Muscle of back (tissue), 11 donors: ENCODE measurements around the gene CHST15. TPM values are rescaled to one million over a fixed set of nuclear protein-coding genes. Genes with fewer than 3 reads are reported as not detected.

ENCODE experiments used
- DNase-seq, 3 donors: peaks; one replicate each; pipeline versions ENCODE4 v3.0.0 to v3.0.0-alpha.2; 2013
- polyA plus RNA-seq, 10 donors: library from polyadenylated mRNA; unstranded; fragments of 120-200 nt; gene quantifications; one replicate each; pipeline ENCODE4 v1.2.1, GENCODE V29; 2013; ENCODE audit not compliant: insufficient read length in 10 of 10

The CHST15 gene
- polyA plus RNA-seq, 10 donors = 13.5 to 24.0 (median 18.5) TPM

DNA sequence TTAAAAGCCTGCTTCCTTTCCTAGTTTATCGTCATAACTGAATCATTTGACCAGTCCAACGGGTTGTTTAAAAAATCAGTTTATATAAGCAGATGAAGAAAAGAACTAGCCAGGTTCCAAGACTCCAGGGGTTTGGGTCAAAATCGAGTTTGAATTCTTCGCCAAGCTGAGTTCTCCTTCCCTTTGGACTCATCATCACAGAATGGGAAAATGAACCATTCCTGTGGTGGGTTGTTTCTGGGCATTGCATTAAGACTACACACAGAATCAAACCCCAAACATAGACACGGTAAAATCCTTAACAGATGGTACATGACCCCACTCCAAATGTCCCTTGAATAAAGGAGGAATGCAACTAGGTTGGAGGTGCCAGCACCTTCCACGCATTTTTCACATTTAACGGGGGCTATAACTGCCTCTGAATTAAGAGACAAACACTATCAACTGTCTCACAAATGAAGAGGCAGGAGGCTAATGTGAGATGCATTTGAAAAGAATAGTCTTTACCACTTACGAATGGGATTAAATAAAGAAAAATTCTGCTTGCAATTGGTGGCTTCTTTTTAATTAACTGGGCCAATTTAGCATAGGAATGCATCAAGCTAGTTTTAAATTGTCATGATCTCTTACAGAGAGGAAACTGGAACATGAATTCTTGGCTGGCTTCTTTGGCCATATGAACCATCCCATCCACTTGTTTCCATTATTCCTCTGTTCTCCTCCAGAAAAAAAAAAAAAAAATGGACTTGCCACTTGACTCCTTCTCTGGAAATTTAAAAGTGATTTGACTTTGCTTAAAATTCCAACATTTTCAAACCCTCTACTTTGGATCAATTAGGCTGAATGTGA, 61.1 kb downstream of the CHST15 start:
- peak; percentile 23 to 71 (median 61) for DNase-seq

DNA sequence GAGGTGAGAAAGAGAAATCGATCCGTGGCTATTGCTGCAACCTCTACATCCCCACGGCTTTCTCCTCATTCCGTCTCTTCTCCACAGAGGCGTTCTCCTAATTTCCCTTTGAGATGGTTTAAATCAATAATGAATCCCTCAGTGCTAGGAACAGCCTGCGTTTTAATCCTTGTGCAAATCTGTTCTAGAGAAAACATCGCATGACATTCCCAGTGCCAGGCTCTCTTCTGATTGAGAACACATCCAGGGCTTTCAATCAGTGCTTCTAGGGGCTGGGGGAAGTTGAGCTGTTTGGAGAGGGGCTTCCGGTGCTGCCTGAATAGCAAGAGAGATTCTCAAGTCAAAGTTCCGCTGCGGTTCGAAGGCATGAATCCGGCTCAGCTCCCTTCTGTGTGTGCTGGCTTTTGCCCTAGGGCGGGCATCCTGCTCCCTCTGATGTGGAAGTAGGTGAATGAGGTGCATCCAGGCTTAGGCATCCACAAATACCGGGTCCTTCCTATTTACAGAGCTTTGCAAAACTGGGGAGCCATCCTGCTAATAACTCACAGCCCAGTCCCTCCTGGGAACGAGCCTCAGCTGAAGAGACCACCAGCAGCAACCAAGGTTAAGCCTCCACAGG, 62.8 kb downstream of the CHST15 start:
- DNase-seq = no peak

DNA sequence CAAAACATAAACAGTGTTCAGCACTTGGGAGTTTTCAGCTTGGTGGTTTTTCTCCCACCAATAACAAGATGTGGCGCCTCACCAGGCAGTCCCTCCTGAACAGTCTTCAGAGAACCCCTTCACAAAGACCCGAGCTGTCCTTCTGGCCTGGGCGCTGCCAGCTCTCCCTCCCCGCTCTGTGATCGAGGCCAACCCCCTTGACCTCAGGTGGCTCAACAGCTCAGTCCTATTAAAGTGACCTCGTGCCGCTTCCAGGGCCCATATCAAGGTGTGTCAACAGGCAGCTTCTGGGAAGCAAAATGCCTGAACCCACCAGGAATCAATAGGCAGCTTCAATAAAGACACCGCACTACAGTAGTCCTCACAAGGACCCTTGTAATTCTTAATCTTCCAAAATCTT, 63.3 kb downstream of the CHST15 start:
- no peak for DNase-seq

DNA sequence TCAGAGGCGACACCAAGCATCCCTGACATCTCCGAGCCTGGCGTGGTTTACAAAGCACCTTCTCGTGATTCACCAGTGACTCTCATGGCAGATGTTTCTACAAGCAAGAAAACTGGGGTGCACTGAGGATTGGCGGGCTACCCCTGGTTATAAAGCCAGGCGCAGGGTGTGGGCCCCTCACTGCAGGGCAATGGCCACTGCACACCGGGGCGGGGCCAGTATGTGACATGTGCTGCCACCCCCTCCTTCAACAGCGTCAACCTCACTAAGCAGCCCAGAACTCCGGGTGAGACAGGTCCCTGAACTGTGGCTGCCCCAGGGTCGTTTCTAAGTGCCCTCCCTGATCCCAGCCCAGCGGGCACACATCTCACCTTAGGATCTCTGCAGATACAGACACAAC, 63.8 kb downstream of the CHST15 start:
- no peak for DNase-seq

DNA sequence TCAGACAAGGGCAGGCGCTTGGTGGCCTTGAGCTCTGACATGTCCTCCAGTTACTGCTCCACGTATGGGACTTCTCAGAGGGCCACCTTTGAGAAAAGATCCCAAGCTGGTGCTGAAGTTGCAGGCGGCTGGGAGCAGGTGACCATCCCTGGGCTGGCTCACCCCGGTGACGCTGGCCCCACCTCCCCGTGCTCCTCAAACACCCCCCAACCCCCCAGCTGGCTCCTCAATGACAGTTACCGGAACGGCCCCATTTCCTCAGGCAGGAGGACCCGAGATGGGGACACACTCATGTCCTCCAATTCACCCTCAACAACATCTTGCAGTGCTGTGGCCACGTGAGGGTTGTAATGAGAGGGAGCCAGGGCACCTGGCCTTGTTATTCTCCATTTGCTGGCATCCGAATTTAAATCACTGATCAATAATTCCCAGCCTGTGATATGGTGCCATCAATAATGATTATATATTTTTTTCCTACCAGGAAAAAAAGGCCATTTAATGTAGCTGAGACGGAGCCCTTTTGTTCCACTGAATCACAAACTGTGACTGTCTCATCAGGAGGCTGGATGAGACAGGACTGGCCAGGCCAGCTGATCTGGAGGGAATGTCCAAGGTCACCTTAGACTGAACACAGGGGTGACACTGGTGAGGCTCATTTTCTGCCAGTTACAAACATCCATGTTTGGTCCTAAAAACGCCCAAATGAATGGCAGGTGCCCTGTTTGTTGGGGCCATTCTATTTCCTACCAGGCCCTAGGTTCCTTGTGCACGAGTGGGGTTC, 64.5 kb downstream of the CHST15 start:
- DNase-seq = no peak

DNA sequence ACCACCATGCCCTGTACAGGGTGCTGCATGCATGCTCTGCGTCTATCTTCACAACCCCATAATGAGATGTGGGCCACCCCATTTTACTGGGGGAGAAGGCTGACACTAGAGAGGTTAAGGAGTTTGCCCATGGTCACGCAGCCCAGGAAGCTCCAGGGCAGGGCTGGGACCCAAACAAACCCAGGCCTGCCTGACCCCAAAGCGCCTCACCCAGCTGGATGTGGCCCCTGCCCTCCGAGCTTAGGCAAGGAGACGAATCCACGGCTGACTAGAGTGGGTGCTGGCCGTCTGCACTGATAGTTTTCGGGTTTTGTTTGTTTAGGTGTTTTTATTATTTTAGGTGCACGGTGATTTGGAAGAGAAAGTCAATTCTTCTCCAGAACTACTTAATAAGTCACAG, 65.7 kb downstream of the CHST15 start:
- no peak for DNase-seq

DNA sequence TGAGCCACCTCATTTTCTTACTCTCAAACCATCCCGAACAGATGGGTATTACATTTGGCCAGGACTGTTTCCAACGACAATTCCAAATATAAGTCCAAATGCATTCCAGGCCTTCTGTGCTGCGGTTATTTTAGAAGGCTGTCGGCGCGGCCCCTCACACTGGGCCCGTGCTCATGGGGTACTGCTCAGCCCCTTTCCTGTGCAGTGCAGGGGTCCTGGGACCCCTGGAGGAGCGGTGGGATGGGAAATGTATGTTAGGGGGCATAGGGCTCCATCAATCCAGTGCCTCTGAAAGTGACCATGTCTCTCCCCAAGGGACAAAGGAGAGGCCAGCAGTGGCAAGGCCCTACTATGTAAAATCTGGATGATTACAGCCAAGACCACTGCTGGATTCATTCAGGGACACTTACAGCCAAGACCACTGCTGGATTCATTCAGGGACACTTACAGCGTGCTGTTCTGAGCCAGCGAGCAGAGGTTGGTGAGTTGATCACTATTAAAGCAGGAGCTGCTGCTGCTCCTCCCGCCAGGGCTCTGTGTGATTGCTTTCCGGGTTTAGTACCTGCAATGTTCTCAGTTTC, 66.3 kb downstream of the CHST15 start:
- peak in 2 of 3 donors; percentile 70 to 80 for DNase-seq

DNA sequence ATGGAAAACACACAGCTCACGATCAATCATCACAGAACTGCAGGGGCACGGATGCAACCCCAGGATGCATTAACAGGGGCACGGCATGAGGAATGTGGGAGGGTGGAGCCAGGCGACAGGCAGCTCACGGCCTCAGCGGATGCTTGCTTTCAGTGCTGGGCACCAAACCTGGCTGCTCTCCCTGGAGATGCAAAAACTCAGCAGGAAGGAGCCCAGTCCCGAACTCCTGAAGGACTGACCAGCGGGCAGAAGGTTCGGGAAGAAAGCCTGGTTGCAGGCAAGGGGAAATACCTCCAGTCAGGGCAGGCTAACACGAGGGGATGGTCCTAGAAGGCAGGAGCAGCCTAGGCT, 66.8 kb downstream of the CHST15 start:
- no peak for DNase-seq

DNA sequence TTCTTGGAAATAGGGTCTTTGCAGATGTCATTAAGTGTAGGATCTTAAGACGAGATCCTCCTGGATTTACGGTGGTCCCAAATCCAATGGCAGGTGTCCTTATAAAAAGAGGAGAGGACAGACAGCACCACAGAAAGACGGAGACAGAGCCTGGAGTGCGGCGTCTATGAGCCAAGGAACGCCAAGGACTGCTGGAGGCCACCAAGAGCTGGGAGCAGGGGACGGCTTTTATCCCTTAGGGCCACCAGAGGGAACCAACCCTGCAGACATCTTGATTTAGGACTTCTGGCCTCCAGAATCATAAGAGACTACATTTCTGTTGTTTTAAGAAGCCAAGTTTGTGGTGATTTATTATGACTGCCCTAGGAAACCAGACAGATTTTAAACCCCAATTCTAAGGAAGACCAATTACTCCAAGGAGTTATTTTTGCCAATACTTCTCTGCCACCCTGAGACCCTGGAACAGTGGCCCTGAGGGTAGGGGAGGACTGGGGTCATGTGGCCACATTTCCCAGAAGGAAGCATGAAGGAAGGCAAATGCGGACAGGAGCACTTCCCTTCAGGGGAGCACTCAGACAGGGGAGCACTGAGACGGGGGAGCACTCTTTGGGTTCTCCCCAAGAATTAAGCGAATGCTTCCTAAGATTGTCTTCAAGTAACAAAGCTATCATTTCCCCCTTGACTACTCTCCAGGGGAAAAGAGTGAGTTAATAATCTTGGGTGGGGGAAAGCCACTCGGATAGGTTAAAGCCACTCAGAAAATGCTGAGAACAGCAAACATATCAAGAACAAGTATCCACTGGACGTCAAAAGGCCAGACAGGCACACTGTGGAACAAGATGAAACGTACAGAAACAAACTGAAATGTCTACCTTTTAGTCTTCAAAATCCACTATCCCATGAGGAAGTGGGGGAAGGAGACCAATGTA, 67.5 kb downstream of the CHST15 start:
- DNase-seq = no peak

DNA sequence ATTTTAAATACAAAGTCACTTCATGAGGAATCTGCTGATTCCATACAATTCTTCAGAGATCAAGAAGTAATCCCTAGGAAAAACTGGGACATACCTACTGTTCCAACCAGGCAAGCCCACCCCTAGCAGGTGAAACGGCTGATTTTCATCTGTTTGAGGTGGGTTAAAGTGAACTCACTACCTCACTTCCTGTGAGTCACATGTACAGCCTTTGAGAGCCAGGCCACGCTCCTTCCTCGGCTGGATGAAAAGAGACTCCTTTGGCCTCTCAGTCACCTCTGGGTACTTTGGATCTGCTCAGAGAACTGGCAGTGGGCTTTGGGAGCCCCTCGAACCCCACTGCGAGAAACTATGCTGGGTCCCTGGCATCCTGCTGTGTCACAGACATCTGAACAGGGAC, 68.2 kb downstream of the CHST15 start:
- DNase-seq = no peak

DNA sequence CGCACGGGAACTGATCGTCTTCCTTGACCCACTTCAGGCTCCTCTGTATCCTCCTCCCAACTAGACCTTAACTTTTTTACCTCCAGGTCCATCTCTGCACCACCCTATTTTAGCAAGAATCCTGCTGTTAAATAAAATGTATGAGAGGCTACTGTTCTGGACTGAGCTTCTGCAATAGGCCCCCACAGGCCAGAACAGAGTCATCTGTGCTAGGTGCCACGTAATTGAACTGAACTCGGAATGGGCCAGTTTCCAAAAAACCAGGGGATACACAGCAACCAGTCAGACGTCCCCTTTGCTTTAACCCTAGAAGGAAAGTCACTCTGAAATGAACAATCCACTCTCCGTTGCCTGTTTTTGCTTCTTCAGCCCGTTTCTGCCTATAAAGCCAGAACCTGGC, 71.3 kb downstream of the CHST15 start:
- DNase-seq = no peak

DNA sequence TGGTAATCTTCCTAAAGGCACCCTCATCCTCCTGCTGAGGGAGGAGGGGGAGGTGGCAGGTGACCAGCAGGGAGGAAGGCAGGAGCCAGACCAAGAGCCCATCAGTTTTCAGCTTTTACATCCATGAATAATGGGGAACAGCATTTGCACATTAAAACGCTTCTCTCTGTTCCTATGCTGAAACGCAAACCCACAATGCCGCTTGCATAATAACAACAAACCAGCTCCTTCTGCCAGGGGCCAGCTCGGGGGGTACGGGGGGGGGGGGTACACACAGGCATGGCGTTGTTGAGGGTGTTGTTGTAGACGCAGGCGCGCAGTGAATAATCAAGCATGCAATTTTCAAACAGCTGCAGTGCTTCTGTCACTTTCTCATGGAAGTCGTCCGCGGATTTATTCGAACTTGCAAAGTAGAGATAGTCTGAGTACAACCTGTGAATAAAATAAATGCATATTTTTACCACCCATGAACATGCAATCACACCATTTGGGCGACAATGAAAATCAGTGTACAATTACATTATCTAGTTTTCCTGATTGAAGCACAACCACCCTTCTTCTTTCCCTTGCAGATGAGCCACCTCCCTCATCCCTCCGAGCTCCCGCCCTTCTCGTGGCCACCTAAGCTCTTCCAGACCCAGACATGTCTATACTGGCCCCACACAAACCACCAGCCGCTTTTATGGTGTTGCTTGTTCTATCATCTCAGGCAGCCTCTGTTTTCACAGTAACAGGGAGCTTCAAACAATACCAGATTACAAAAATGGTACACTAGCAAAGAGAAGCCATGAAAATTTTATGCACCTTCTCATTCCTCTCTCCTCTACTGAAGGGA, 72.2 kb downstream of the CHST15 start:
- no peak for DNase-seq

DNA sequence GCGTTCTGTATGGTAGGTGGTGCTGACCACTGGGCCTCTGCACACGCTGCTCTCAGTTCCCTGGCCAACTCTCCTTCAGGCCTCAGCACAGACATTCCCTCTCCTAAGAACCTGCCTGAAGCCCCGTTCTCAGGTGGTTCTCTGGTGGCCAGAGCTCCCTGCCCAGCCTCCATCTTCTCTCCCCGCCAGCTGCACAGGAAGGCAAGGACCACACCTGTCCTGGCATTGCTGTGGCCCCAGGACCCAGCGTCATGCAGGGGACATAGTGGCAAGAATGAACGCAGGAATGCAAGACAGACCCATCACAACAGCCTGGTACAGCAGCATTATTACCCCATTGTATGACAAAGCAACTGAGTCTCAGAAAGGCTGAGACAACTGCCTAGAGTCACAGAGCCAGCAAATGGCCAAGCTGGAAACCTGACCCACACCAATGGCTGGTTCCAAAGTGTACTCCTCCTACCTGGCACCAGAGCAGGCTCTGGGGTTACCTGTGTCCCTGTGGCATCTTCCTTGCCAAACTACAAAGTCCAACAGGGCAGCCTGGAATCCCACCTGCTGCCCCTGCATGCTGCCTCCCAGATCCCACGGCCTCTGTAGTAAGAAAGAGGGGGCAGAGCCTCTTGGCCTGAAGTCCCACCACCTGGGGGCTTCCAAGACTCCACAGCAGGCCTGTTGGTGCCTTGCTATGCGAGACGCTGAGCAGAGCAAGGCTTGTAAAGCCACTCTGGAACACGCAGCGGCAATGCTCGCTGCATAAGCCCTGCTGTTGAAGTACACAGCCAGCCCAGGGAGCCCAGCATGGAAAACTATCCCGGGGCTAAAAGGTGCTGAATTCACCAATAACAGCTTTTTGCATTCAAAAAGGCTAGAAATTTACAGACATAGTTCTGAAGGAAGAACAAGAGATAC, 73.3 kb downstream of the CHST15 start:
- DNase-seq = no peak

DNA sequence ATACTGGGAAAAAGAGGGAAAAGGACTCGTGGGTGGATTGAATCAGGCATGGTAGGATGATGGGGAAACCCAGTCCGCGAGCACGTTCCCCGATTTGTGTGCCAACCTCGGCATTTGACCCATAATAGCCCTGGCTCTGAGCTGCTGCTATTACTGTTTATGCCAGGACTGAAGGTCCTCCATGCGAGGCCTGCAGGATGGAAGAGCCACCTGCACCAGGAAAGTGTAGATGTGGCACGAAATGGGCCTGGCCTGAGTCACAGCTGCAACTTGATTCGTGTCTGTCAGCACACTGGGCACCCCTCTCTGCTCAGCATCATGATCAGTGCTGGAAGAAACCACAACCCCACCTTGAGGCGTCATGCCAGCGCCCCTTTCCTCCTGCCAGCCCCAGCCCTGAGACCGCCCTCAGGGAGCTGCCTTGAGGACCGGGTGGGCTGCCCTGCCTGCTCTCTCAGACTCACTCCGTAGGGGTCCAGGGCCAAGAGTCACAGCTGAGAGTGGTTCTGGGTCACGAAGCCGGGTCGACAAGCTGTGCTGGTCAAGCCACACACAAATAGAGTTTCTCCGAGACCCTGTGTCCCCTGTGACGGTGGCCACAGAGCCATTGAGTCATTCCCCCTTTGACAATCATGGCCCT, 74.4 kb downstream of the CHST15 start:
- DNase-seq = no peak

DNA sequence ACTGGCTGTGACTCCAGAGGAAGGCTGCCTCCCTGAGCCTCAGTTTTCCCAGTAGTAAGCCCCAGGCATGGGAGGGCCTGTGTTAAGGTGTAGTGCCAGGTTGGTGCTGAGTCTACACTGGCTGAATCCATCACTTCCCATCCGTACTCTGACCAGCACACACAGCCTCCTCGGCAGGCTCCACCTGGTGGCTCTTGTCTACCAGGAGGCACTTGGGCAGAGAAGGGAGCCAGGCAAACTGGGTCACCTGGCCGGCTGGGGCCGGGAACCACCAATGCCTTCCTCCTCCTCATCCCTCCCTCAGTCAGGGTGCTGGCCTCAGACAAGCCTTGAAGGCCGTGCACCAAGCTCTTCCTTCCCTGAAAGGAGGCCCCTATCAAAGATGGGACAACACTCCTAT, 75.7 kb downstream of the CHST15 start:
- no peak for DNase-seq

DNA sequence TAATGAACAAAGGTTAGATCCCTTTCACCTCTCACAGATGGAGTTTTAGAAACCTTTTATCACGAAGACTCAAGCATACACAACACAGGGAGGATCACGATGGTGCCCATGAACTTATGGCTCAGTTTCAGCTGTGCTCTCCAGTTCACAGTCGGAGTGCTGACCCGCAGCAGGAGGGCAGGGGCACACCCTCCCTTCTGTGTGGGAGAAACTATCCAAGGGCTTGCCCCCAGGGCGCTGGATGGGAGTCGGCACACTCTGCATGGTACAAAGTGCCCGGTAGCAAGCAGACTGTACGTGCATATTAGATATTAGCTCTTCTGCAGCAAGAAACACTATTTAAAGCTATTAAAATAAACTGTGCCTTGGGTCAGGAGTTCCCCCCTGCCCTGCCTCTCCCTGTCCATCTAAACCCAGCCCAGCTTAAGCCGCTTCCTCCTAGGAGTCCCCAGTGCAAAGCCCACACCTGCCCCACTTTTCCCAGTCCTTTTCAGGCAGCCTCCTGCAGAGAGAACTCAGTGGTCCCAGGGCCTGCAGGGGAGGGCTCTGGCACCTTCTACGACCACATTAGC, 76.5 kb downstream of the CHST15 start:
- DNase-seq = no peak

DNA sequence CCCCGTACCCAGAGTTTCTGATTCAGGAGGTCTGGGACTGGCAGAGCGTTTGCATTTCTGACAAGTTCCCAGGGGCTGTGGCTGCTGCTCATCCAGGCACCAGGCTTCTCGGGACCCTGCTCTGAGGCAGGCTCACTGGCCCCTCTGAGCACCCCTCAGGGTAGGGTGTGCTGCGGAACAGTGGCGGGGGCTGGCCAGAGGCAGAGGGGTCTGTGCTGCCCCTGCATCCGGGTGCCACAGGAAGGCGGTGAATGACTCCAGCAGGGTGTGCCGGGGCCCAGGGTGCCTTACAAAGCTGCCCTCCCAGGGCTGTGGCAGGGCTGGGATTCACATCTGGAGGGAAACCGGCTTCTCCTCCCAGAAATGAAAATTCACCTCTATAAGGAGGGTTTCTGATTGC, 77.4 kb downstream of the CHST15 start:
- DNase-seq = no peak

DNA sequence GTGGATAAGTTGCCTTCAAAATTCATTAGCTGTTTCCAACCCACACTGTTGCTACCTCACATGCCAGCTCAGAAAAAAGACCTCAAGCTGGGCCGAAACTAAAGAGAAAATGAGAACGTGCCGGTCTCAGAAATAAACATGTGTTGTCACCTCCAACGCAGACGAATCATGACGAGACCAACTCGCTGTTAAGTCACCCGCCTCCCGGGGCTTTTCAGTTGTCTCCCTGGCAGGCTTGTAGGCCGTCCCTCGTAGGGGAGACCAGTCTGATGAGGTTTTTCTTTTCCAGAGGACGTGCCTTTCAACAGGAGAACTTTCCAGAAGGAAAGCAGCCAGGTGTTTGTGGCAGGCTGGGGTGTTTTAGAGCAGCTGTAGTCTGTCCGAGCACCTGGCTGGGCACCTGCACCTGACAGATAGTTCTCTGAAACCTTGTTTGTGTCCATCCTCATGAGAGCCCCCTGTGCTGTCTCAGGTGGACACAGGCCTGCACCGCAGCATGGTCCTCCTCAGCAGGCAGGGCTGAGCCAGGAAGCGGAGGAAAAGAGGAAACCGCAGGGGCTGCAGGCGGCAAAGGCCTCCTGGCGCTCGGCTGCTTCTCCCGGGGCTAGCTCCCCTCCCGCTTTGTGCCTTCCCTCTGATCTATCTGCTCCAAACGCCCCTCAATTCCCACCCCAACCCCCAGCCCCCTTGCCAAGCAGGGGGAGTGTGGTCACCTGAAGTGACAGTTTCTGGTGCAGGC, 78.8 kb downstream of the CHST15 start:
- no peak for DNase-seq
